ENCODE results near the gene HCAR1. TPM values are rescaled to one million over a fixed set of nuclear protein-coding genes. Genes with fewer than 3 reads are reported as not detected.
"Not testable (repeated sequence)": the region's sequence is repeated elsewhere in the genome, so short reads cannot be mapped to it uniquely, and the experiment has no call there.

The HCAR1 gene
- total RNA-seq, 1 donor from 2014 or later, result 0.46 TPM

DNA sequence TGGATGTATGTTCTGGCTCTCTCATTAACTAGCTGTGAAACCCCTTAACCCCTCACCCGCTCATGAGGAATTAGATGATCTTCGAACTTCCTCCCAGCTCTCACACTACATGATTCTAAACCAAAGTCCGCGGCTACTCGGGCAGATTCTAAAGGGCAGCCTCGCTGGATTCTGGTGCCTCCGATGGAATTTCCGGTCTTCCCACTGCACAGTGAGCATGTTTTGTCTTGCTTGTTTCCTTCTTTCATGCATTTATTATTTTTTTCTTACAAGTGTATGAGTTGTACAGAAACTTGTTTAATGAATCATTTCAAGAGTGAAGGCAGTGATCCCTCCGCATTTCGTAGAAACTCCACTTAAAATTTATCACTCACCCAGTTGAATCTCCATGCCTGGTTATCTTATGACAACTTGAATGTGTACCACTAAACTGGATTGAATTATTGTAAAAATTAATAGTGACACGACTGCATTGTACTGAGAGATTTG lies 9.5 kb downstream of the HCAR1 start:
- DNase-seq (ENCODE audit: low read depth), result no peak
- no peak overlapping the region for H3K4me3 ChIP-seq (ENCODE audit: low read depth, low read length)
- no peak for TF ChIP-seq CTCF (conservative IDR thresholded peaks at IDR 0.05; ENCODE audit: low read depth, low read length)

DNA sequence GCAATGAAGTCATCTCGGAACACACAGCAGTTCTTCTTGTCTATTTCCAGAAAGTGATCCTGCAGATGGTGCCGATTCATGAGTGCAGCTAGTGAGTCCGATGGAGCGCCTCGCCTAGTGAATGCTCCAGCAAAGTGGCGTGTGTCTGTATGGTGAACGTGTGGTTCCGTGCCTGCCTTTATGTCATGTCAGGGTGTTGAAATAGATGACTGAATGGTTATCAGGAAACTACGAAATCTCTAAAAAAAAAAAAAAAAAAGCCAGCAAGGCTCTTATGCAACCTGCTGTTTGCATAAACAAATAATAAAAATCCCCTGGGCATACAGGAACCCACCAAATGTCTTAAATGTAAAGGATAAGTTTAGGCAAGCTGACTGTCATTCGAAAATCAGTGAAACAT lies 14.0 kb downstream of the HCAR1 start, which contains the start of gene HCAR3:
Gene HCAR3 (minus strand): TSS at position 154 of the 400 bp plus-strand sequence. CDS start 74 bp downstream, at position 80.
- H3K4me3 ChIP-seq (ENCODE audit: low read depth, low read length); DNase-seq (ENCODE audit: low read depth): not testable (repeated sequence)

GRCh38 chr12:122715211-122715610 lies 15.4 kb downstream of the HCAR1 start:
- not testable (repeated sequence) for H3K4me3 ChIP-seq (ENCODE audit: low read depth, low read length); DNase-seq (ENCODE audit: low read depth)

GRCh38 chr12:122713491-122714188 lies 17.0 kb downstream of the HCAR1 start:
- DNase-seq (ENCODE audit: low read depth); H3K4me3 ChIP-seq (ENCODE audit: low read depth, low read length): not testable (repeated sequence)

- DNase-seq (ENCODE audit: low read depth), result not testable (repeated sequence)
Measured at GRCh38 chr12:122711266-122711665, 19.4 kb downstream of the HCAR1 start.

DNA sequence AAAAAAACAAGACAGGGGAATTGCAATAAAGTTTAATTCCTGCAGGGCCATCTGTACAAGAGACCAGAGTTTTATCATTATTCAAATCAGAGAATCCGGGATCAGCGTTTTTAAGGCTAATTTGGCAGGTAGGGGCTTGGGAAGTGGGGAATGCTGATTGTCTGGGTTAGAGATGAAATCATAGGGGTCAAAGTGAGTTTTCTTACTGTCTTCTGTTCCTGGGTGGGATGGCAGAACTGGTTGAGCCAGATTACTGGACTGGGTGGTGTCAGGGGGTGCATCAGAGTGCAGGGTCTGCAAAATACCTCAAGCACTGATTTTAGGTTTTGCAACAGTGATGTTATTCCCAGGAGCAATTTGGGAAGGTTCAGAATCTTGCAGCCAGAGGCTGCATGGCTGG lies 20.3 kb downstream of the HCAR1 start:
- DNase-seq (ENCODE audit: low read depth), result not testable (repeated sequence)

More at GRCh38 chr12:122711266-122711665, 19.4 kb downstream of the HCAR1 start:
- H3K4me3 ChIP-seq (ENCODE audit: low read depth, low read length), result not testable (repeated sequence)

GRCh38 chr12:122709287-122709686 lies 21.4 kb downstream of the HCAR1 start:
- H3K4me3 ChIP-seq (ENCODE audit: low read depth, low read length); DNase-seq (ENCODE audit: low read depth): not testable (repeated sequence)

More for the DNA sequence above, 20.3 kb downstream of the HCAR1 start:
- not testable (repeated sequence) for H3K4me3 ChIP-seq (ENCODE audit: low read depth, low read length)

DNA sequence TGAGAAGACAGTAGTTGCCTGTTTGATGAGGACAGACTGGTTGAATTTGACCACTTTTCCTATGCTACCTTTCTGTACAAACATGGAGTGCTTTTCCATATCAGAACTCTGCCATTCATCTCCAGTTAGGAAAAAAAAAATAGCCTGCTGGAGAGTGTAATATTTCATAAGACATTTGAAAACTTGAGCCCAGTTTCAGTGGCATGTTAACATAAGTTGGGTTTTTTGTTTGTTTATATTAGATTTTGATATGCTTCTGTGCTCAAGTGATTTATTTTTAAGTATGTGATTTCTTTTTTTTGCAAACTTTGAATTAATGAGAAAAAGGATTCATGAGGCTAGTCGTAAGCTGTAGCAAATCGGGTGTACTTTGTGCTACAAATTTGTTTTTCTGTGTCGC lies 26.8 kb downstream of the HCAR1 start:
- not testable (repeated sequence) for DNase-seq (ENCODE audit: low read depth); H3K4me3 ChIP-seq (ENCODE audit: low read depth, low read length)

DNA sequence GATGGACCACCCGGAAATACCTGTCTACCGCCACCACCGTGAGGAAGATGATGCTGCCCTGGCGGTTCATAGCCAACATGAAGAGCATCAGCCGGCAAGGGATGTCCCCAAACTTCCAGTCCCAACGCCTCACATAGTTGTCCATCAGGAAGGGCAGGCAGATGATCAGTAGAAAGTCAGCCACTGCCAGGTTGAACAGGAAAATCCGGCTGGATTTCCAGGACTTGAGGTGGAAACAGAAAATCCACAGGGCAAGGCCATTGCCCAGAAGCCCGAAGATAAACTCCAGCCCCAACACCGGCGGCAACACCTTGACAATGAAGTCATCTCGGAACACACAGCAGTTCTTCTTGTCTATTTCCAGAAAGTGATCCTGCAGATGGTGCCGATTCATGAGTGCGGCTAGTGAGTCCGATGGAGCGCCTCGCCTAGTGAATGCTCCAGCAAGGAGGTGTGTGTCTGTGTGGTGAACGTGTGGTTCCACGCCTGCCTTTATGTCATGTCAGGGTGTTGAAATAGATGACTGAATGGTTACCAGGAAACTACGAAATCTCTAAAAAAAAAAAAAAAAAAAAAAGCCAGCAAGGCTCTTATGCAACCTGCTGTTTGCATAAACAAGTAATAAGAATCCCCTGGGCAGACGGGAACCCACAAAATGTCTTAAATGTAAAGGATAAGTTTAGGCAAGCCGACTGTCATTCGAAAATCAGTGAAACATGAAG lies 27.6 kb downstream of the HCAR1 start, which contains the start of gene HCAR2:
Gene HCAR2 (minus strand): TSS at position 468 of the 722 bp plus-strand sequence. CDS start 74 bp downstream, at position 394.
- DNase-seq (ENCODE audit: low read depth), result not testable (repeated sequence)

DNA sequence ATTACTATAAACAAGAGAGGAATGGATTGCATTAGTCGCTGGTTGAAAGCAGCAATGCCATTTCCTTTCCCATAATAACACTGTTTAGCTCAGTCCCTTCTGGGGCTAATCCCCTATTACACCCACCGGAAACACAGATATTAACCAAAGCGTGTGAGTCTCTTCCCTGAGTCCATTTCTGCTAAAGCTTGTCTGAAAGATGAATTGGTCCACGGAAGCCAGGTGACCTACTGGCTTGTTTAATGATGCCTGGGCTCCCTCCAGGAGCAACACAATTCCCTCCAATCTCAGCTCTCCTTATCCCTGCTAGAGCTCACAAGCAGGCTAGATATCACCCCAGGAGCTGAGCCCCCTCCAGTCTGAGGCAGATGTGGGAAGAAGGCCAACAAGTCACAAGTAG lies 29.2 kb downstream of the HCAR1 start:
- not testable (repeated sequence) for H3K4me3 ChIP-seq (ENCODE audit: low read depth, low read length)

More for the DNA sequence above, 27.6 kb downstream of the HCAR1 start, which contains the start of gene HCAR2:
- H3K4me3 ChIP-seq (ENCODE audit: low read depth, low read length), result not testable (repeated sequence)

DNA sequence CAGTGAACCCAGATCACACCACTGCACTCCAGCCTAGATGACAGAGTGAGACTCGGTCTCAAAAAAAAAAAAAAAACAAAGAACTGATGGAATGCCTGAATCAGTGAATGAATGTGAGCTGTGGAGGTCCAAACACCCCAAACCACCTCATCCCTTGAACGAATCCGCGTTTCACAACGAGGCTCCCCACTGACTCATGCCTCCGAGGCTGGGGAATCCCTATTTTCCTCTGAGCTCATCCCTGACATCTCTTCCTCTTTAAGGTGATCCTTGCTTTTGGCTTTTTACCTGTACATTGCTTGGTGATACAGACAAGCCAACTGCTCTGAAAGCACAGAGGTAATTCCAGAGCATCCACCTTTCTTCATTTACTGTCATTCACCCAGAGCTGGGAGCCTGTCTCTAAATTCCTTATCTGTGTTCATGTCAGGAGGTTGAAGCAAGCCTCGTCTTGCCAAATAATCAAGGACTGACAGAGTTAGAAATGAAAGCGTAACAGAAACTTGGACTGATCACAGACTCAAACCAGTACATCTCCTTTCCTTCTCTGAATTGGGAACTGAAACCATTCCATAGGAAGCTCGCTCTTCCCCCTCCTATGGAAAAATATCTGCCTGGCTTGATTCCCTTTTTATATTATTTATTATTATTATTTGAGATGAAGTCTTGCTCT lies 30.5 kb downstream of the HCAR1 start:
- DNase-seq (ENCODE audit: low read depth); H3K4me3 ChIP-seq (ENCODE audit: low read depth, low read length): not testable (repeated sequence)

More for the DNA sequence above, 29.2 kb downstream of the HCAR1 start:
- DNase-seq (ENCODE audit: low read depth), result not testable (repeated sequence)

- not testable (repeated sequence) for DNase-seq (ENCODE audit: low read depth); H3K4me3 ChIP-seq (ENCODE audit: low read depth, low read length)
Measured at GRCh38 chr12:122696922-122697321, 33.7 kb downstream of the HCAR1 start.

DNA sequence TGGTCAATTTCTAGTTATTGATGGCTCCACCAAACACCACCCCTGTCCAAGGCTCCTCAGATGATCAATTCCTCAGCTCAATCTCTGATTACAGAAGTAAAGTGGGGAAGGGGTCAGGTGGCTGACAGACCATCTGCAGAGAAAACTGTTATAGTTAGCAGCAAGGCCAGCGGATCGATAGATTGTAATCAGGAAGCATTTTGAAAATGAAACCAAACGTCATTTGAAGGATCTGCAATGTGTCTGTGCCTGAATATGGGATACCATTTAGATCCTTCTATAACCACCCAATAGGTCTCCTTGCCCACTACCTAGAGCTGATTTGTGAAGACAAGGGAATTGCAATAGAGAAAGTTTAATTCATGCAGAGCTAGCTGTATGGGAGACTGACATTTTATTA lies 39.1 kb downstream of the HCAR1 start:
- DNase-seq (ENCODE audit: low read depth), result no peak
- no peak for TF ChIP-seq CTCF (conservative IDR thresholded peaks at IDR 0.05; ENCODE audit: low read depth, low read length)
- no peak overlapping the region for H3K4me3 ChIP-seq (ENCODE audit: low read depth, low read length)
